PC-9 (cell line): ENCODE measurements around the gene AMIGO2. TPM values are rescaled to one million over a fixed set of nuclear protein-coding genes. Genes with fewer than 3 reads are reported as not detected.

Experiments used
- Bru-seq: library from RNA; stranded (reverse); fragments of 400-500 nt; gene quantifications from one replicate; lab custom pipeline; 2021; lab: Mats Ljungman, UMichigan
- BruChase-seq, 2 experiments: library from RNA; stranded (reverse); fragments of 400-500 nt; gene quantifications; one replicate each; lab custom pipeline; 2021; lab: Mats Ljungman, UMichigan
- BruUV-seq: library from RNA; stranded (reverse); fragments of 400-500 nt; replicated peaks from 2 replicates; lab custom pipeline; 2021; lab: Mats Ljungman, UMichigan
- CTCF ChIA-PET: fragments of 300-600 bp; sonication (Branson Sonifier 250); formaldehyde crosslinking; loops from one replicate; lab custom pipeline; 2022; ENCODE audit warnings: antibody characterized with exemption; lab: Charles Lee
- POLR2A ChIA-PET: fragments of 300-600 bp; sonication (Branson Sonifier 250); formaldehyde crosslinking; loops from one replicate; lab custom pipeline; 2022; ENCODE audit warnings: antibody characterized with exemption; ENCODE audit not compliant: unreplicated experiment; lab: Charles Lee
- DNase-seq, 2 experiments: peaks; one replicate each; pipeline versions ENCODE4 v3.0.0 to v3.0.0-alpha.2; 2015 to 2022; ENCODE audit warnings: mixed read lengths in 1 of 2
- H2AFZ ChIP-seq: fragments of 200-600 bp; sonication (generic); 2 replicates; pipeline ENCODE4 v1.8.1; 2017; ENCODE audit warnings: antibody characterized with exemption
- H3F3A ChIP-seq: fragments of 200-600 bp; sonication (generic); 2 replicates; pipeline ENCODE4 v1.8.1; 2017; ENCODE audit warnings: antibody characterized with exemption, mild to moderate bottlenecking, low read depth; ENCODE audit not compliant: insufficient read depth
- H3K27ac ChIP-seq: fragments of 200-600 bp; sonication (generic); 2 replicates; pipeline ENCODE4 v1.6.1; 2016; ENCODE audit warnings: mixed run types
- H3K27me3 ChIP-seq: fragments of 200-600 bp; sonication (generic); 2 replicates; pipeline ENCODE4 v1.6.1; 2016; ENCODE audit warnings: low read depth, mixed run types; ENCODE audit not compliant: insufficient read depth
- H3K36me3 ChIP-seq: fragments of 200-600 bp; sonication (generic); 2 replicates; pipeline ENCODE4 v1.6.1; 2016; ENCODE audit warnings: low read depth, mixed run types
- H3K4me1 ChIP-seq: fragments of 200-600 bp; sonication (generic); replicated peaks from 2 replicates; pipeline ENCODE4 v1.6.1; 2016; ENCODE audit warnings: mixed run types; ENCODE audit not compliant: insufficient read depth
- H3K4me2 ChIP-seq: fragments of 200-600 bp; sonication (generic); 2 replicates; pipeline ENCODE4 v1.6.1; 2017; ENCODE audit warnings: mixed run types
- H3K4me3 ChIP-seq: fragments of 200-600 bp; sonication (generic); 2 replicates; pipeline ENCODE4 v1.6.1; 2016; ENCODE audit warnings: mixed run types
- H3K79me2 ChIP-seq: fragments of 200-600 bp; sonication (generic); 2 replicates; pipeline ENCODE4 v1.6.1; 2017; ENCODE audit warnings: low read depth, mixed run types
- H3K9me2 ChIP-seq: fragments of 200-600 bp; sonication (generic); 2 replicates; pipeline ENCODE4 v1.8.1; 2017; ENCODE audit warnings: mild to moderate bottlenecking; ENCODE audit not compliant: insufficient read depth
- H3K9me3 ChIP-seq: fragments of 200-600 bp; sonication (generic); 2 replicates; pipeline ENCODE4 v1.8.1; 2016; ENCODE audit warnings: low read depth; ENCODE audit not compliant: insufficient read depth
- H4K20me1 ChIP-seq: fragments of 200-600 bp; sonication (generic); 2 replicates; pipeline ENCODE4 v1.8.1; 2017; ENCODE audit not compliant: insufficient read depth
- CTCF ChIP-seq: fragments of 200-600 bp; sonication (generic); conservative IDR thresholded peaks from 2 replicates; pipeline ENCODE4 v1.6.1; 2017; ENCODE audit warnings: mixed run types, antibody characterized with exemption, mild to moderate bottlenecking, moderate library complexity
- EZH2 ChIP-seq: fragments of 200-600 bp; sonication (generic); IDR thresholded peaks from 2 replicates; pipeline ENCODE4 v1.8.0; 2017; ENCODE audit warnings: antibody characterized with exemption, low read depth
- intact Hi-C: fragments of 100-400 bp; cut with micrococcal nuclease; formaldehyde crosslinking; loops from one replicate; pipeline ENCODE4 v1.10.0; 2022; ENCODE audit not compliant: unreplicated experiment
- long read RNA-seq: library from polyadenylated mRNA; stranded (forward); transcript quantifications from one replicate; pipeline ENCODE4 v2.0.0, GENCODE V29; 2022
- total RNA-seq: library from RNA; stranded (reverse); gene quantifications from 2 replicates; pipeline ENCODE4 v1.2.3, GENCODE V29; 2021

AMIGO2 gene
- total RNA-seq = 41.9 and 46.3 TPM in 2 replicates
- Bru-seq, nascent RNA = percentile 98 among the genes with signal in this experiment
- percentile 99 among the genes with signal in this experiment for BruChase-seq, experiment 1, labeled RNA remaining after a 2-hour chase
- BruChase-seq, experiment 2, labeled RNA remaining after a 6-hour chase = percentile 99 among the genes with signal in this experiment
- long read RNA-seq, transcript AMIGO2-201 (2 exons, 3,763 nt) = major isoform, 48 of 97 reads
- long read RNA-seq, transcript AMIGO2-203 (3 exons, 2,856 nt) = minor isoform, 28 of 97 reads
- long read RNA-seq, partial matches to known transcripts = 2 of 97 reads
- long read RNA-seq, other reads (novel, unspliced or antisense) = 17 of 97 reads

- Histone ChIP-seq H3K36me3 (peaks cover 31% of the 10 kb centered on the region), H3K79me2 (peaks cover 71% of the 10 kb centered on the region), H3K4me2 (peak within 1 kb of the TSS; percentile 96), H3K4me1 (peaks cover 50% of the 10 kb centered on the region), H3K4me3 (peak within 1 kb of the TSS; percentile 96), H4K20me1 (no peaks in the 10 kb centered on the region), H3K27me3 (no peaks in the 10 kb centered on the region), H3K27ac (peak within 1 kb of the TSS; percentile 98), H3K9me2 (no peaks in the 10 kb centered on the region), H3K9me3 (0 out of 2 replicates have a peak, but pooled peaks cover 3% of the 10 kb centered on the region), H2AFZ (peak within 1 kb of the TSS; percentile 83), H3F3A (peaks cover 45% of the 10 kb centered on the region)
- POLR2A ChIA-PET = interaction anchor here (0.6 to 1.2 kb wide), 4 partner anchors 45 to 1088 kb away, joined by 3 to 7 read pairs (median 4); no protein-coding TSS in a partner anchor
- CTCF ChIA-PET = interaction anchor here (0.7 to 1.3 kb wide), 3 partner anchors 45 to 227 kb away, joined by 3 to 5 read pairs (median 3); no protein-coding TSS in a partner anchor
- intact Hi-C loops = loop anchor here (1.0 to 5.0 kb wide), 4 partner anchors 192 to 1087 kb away; partner anchors contain the start of genes SCAF11 and SLC38A1
- BruUV-seq = no TSS peak
- DNase-seq = peak; percentile 46 to 58
- TF ChIP-seq CTCF (peak; percentile 26; the same call in 1 of the 2 replicates), EZH2 (no peak)
Measured at GRCh38 chr12:47079468-47079980, at the start of gene AMIGO2, which contains the start of gene PCED1B. TSS of gene AMIGO2 (minus strand) at chr12:47079959. CDS start at chr12:47079002, 957 bp downstream. TSS of gene PCED1B (plus strand) at chr12:47079621. CDS start at chr12:47235064, 155,443 bp downstream.

GRCh38 chr12:47126246-47126645 lies 46.5 kb upstream of the AMIGO2 start:
- intact Hi-C loops = no loop called here
- peaks cover 6% of the 10 kb centered on the region for H3K9me3 ChIP-seq
- H3K4me2 ChIP-seq = no peak overlapping the region
- H4K20me1 ChIP-seq = no peaks in the 10 kb centered on the region
- no peak overlapping the region for H3K4me3 ChIP-seq
- no peak for TF ChIP-seq EZH2
- no peak for TF ChIP-seq CTCF
- no peaks in the 10 kb centered on the region for H3K27me3 ChIP-seq
- H3K9me2 ChIP-seq = no peaks in the 10 kb centered on the region
- no peaks in the 10 kb centered on the region for H3F3A ChIP-seq
- no TSS peak for BruUV-seq
- H3K36me3 ChIP-seq = no peaks in the 10 kb centered on the region
- H2AFZ ChIP-seq = no peak overlapping the region
- POLR2A ChIA-PET = no interaction called here
- peaks cover 8% of the 10 kb centered on the region for H3K4me1 ChIP-seq
- H3K27ac ChIP-seq = no peak overlapping the region
- CTCF ChIA-PET = no interaction called here
- H3K79me2 ChIP-seq = no peaks in the 10 kb centered on the region
- no peak for DNase-seq

- Histone ChIP-seq H3K4me1 (no peaks in the 10 kb centered on the region; the same call in 1 of the 2 replicates), H2AFZ (no peak overlapping the region), H3K4me3 (no peak overlapping the region), H3K27me3 (no peaks in the 10 kb centered on the region), H3K79me2 (no peaks in the 10 kb centered on the region), H3K27ac (no peak overlapping the region), H3K4me2 (no peak overlapping the region), H3K36me3 (no peaks in the 10 kb centered on the region), H3K9me2 (no peaks in the 10 kb centered on the region), H4K20me1 (no peaks in the 10 kb centered on the region), H3F3A (no peaks in the 10 kb centered on the region), H3K9me3 (peaks cover 6% of the 10 kb centered on the region)
- no peak for DNase-seq
- intact Hi-C loops = no loop called here
- ChIA-PET CTCF (no interaction called here), POLR2A (no interaction called here)
- no TSS peak for BruUV-seq
- TF ChIP-seq CTCF = no peak
- no peak for TF ChIP-seq EZH2
Measured at GRCh38 chr12:47124451-47124850, 44.7 kb upstream of the AMIGO2 start.
